ENCODE data around the gene STK32A.

DNA sequence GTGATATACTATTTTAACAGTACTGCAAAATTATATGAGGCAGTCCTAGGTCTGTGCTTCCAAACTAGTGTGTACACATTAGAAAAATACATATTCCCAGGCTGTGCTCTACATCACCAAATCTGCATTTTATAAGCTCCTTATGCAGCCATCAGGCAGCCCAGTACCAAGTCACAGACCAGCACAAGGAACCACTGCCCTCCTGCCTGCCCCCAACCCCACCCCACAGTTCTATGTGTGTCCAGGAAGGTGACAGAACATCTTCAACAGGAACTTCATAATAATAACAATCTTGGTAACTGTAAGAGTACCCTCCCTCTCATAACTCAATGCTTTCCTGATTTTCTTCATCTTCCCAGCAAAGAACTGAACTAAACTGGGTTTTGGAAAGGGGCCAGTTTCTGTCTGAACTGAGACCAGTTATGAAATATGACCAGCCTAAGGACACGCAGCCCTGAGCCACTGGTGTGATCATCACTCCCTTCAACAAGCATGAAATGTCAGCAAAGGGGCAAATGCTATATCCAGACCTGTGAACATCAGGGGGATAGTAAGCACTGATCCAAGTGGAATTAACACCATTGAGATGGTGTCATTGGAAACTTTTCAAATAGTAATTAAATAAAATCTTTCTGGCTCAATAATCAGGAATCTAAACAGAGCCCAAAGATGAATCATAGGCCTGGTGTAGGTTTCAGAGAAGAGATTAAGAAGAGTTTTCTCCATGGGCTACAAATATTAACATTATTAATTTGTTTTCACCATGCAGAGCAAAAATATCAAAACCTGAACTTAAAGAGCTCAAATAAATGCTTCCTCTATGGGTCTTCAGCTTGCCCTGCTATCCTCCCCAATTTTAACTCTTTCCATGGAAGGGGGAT lies 192.9 kb downstream of the STK32A start:
- TF ChIP-seq CTCF (IDR thresholded peaks at IDR 0.05) (no peak), POLR2A (IDR thresholded peaks at IDR 0.05) (no peak), EP300 (IDR thresholded peaks at IDR 0.05) (no peak)

Measured in tibial nerve (tissue), 4 donors.